ENCODE data around the gene USH1C. TPM values are rescaled to one million over a fixed set of nuclear protein-coding genes. Genes with fewer than 3 reads are reported as not detected.

The USH1C gene
- total and polyA plus RNA-seq, 2 of the 4 experiments (the other 2 are of a cell fraction), result not detected

GRCh38 chr11:17490938-17491337 lies 53.3 kb downstream of the USH1C start:
- POLR2A ChIA-PET (ENCODE audit: unreplicated experiment), result no interaction called here
- Histone ChIP-seq H2AFZ (replicated peaks; ENCODE audit: low read length, poor library complexity) (no peak overlapping the region), H3K23ac (ENCODE audit: low read depth, low read length) (no peak overlapping the region), H3K36me3 (ENCODE audit: control insufficient read depth, insufficient read depth, low read length) (no peaks in the 10 kb centered on the region), H3K4me3 (ENCODE audit: insufficient read depth, low read depth, low read length) (no peak overlapping the region), H4K20me1 (ENCODE audit: insufficient read depth, low read length) (no peaks in the 10 kb centered on the region), H3K9ac (ENCODE audit: low read depth, low read length) (no peak overlapping the region), H3K79me1 (ENCODE audit: low read depth in 1 of 2, low read length in 2 of 2) (no peaks in the 10 kb centered on the region), H4K91ac (ENCODE audit: insufficient read depth, low read depth, low read length) (no peak overlapping the region), H4K8ac (ENCODE audit: low read depth in 2 of 2, low read length in 2 of 2) (no peak overlapping the region), H3K4me1 (ENCODE audit: control insufficient read depth, insufficient read depth, low read length) (no peaks in the 10 kb centered on the region), H3K27me3 (ENCODE audit: control insufficient read depth, insufficient read depth, low read length) (peaks cover 10% of the 10 kb centered on the region), H2BK5ac (ENCODE audit: low read depth, low read length, poor library complexity, severe bottlenecking) (no peak overlapping the region), H2BK120ac (ENCODE audit: low read depth, low read length) (no peak overlapping the region), H3K18ac (ENCODE audit: low read depth, low read length) (no peak overlapping the region), H3K9me3 (ENCODE audit: control insufficient read depth, insufficient read depth, low read length) (no peaks in the 10 kb centered on the region), H2AK9ac (replicated peaks; ENCODE audit: low read depth, low read length, poor library complexity) (no peak overlapping the region), H3K27ac (ENCODE audit: insufficient read depth, low read length) (no peak overlapping the region), H4K5ac (ENCODE audit: low read depth, low read length) (no peak overlapping the region), H2BK15ac (ENCODE audit: low read depth, low read length) (no peak overlapping the region), H3K4me2 (ENCODE audit: low read depth, low read length) (no peak overlapping the region), H3K9me1 (ENCODE audit: insufficient read depth, low read length) (no peaks in the 10 kb centered on the region), H3K56ac (ENCODE audit: extremely low read depth, insufficient read depth, low read length) (no peak overlapping the region), H2AK5ac (ENCODE audit: low read depth, low read length) (no peak overlapping the region), H3K4ac (ENCODE audit: low read depth, low read length) (no peak overlapping the region), H3K14ac (replicated peaks; ENCODE audit: low read depth, low read length) (no peak overlapping the region), H2BK20ac (ENCODE audit: low read depth, low read length) (no peak overlapping the region)
- no TSS peak for BruUV-seq (replicated peaks)
- TF ChIP-seq, protein P1, sequence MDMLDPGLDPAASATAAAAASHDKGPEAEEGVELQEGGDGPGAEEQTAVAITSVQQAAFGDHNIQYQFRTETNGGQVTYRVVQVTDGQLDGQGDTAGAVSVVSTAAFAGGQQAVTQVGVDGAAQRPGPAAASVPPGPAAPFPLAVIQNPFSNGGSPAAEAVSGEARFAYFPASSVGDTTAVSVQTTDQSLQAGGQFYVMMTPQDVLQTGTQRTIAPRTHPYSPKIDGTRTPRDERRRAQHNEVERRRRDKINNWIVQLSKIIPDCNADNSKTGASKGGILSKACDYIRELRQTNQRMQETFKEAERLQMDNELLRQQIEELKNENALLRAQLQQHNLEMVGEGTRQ (IDR thresholded peaks at IDR 0.05; ENCODE audit: low read depth, low read length), result no peak
- TF ChIP-seq RFX5 (IDR thresholded peaks at IDR 0.05; ENCODE audit: low read depth, low read length) (no peak), CEBPB (IDR thresholded peaks at IDR 0.05; ENCODE audit: low read depth, low read length) (no peak), RAD21 (IDR thresholded peaks at IDR 0.05; ENCODE audit: low read length) (no peak), MXI1 (IDR thresholded peaks at IDR 0.05; ENCODE audit: borderline replicate concordance, low read depth, low read length) (no peak), BHLHE40 (IDR thresholded peaks at IDR 0.05; ENCODE audit: low read depth, low read length) (no peak), MAZ (IDR thresholded peaks at IDR 0.05; ENCODE audit: borderline replicate concordance, low read depth, low read length) (no peak)
- no peak for ATAC-seq (ENCODE audit: low read depth)
- dilution Hi-C loops (cut with HindIII; ENCODE audit: low sequenced_read_pairs, unreplicated experiment), result no loop called here
- in situ Hi-C loops (cut with MboI; ENCODE audit: low sequenced_read_pairs), result no loop called here
- intact Hi-C loops (cut with micrococcal nuclease), result no loop called here
- CTCF ChIA-PET, result no interaction called here
- DNase-seq, result no peak
- no CpG with 5 or more reads among the region's 4 CpGs for WGBS, 2 experiments (ENCODE audit: extremely low coverage in 2 of 2, insufficient read length in 1 of 2)

Measured in IMR-90 (cell line).